ENCODE measurements around the gene DNAJB12. TPM values are rescaled to one million over a fixed set of nuclear protein-coding genes. Genes with fewer than 3 reads are reported as not detected.

DNAJB12 gene
- total RNA-seq, 2 experiments from 2014 or later = 24.3 to 26.5 TPM

DNA sequence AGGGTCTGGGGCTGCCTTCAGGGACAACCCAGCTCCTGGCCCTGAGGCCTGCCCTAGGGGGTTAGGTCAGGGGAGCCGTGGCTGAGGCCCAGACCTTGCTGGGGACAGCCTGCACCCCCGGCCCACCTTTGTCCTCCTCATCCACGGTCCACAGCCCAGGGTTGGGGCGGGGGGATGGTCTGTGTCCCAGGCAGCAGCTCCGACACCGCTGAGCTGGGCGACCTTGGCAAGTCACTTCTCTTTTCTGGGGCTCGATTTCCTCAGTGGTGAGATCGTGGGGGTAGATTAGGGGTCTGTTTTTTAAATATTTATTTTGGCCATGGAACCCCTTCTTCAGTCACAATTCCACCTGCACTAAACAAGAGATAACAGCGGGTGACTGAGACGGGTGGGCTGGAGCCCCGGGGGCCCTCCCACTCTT, 30.9 kb downstream of the DNAJB12 start:
- Mint-ChIP-seq H3K4me1 (peaks cover 57% of the 10 kb centered on the region), H3K27me3 (no peaks in the 10 kb centered on the region), H3K27ac (peak overlapping the region; percentile 99), H3K36me3 (peaks cover 12% of the 10 kb centered on the region), H3K4me3 (peak overlapping the region; percentile 50), H3K9me3 (no peaks in the 10 kb centered on the region)
- no peak for ATAC-seq (ENCODE audit: low read depth)
- no peak for DNase-seq
- POLR2A ChIA-PET = interaction anchor here (32.2 to 53.3 kb wide), 2 partner anchors 1 to 26 kb away, joined by 1812 read pairs; partner anchors contain the start of gene DDIT4

DNA sequence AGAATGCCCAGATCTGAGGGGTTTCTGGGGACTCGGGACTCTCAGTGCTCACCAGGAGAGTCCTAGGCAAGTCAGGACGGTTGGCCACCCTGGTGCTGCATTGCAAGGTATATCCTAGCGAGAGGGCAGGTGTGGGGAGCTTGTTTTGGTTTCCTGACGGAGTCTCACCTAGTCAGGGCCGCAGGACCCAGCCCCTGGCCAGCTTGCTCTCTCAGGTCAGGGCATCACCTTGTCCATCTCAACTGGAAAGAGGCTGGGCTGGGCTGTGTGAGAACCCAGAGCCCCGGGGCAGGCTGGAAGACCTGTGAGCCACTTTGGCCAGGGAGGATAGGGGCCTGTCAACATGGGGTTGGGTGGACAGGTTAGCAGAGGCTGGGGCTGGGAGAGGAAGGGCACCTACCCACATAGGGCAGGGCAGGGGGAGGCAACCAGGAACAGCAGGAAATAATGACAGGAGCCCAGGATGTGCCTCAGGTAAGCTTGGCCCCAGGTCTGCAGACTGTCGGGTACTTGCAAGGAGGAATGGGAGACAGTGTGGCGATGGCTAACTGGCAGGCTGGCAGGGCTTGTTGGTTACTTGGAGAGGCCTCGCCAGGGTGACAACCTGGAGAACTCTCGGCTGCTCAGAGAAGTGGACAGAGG, 31.5 kb downstream of the DNAJB12 start:
- POLR2A ChIA-PET = interaction anchor here (0.6 to 53.3 kb wide), 7 partner anchors 0 to 426 kb away, joined by 3 to 1812 read pairs (median 3); partner anchors contain the start of gene DDIT4
- Mint-ChIP-seq H3K27me3 (no peaks in the 10 kb centered on the region), H3K4me1 (peaks cover 58% of the 10 kb centered on the region), H3K36me3 (peaks cover 12% of the 10 kb centered on the region), H3K27ac (peak overlapping the region; percentile 99), H3K4me3 (peak overlapping the region; percentile 59), H3K9me3 (no peaks in the 10 kb centered on the region)
- DNase-seq (no peak), ATAC-seq (ENCODE audit: low read depth) (no peak)

DNA sequence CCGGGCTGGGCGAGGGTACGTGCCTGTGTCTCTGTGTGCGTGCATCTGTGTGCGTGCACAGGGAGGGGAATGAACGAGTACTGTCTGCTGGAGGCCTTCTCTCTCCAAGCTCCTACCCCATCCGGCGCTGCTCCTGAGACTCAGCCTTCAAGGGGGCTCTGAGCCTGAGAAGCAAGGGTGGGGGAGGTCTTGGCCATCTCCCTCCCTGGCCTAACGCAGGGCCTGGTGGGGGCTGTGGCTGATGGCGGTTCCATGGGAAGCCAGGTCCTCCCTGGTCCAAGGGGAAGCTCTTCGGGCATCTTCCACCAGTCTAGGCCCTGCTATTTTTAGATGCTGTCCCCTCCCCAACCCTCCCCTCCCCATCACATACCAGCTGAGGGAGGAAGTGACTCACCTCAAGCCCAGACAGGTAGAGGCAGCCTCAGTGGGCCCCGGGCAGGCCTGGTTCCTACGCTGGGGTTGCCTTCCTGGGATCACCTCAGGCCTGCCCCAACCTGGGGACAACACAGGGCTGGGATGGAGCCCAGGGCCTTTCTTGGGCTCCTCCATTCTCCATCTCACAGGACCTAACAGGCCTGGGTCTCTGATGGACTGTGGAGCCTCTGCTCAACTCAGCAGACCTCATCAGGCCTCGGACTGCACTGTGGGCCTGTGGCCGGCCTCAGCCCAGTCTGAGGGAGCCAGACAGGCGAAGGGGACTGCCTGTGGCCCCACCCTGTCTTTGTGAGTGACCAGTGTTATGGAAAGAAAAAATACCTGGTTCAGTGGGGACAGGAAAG, 32.2 kb downstream of the DNAJB12 start:
- no peaks in the 10 kb centered on the region for H3K9me3 Mint-ChIP-seq
- POLR2A ChIA-PET = interaction anchor here (0.8 to 53.3 kb wide), 8 partner anchors 1 to 75 kb away, joined by 3 to 1812 read pairs (median 22); partner anchors contain the start of gene DDIT4
- peaks cover 56% of the 10 kb centered on the region for H3K4me1 Mint-ChIP-seq
- DNase-seq = peak; percentile 64
- peak overlapping the region; percentile 59 for H3K4me3 Mint-ChIP-seq
- ATAC-seq (ENCODE audit: low read depth) = peak; percentile 19
- H3K27ac Mint-ChIP-seq = peak overlapping the region; percentile 99
- H3K27me3 Mint-ChIP-seq = no peaks in the 10 kb centered on the region
- peaks cover 9% of the 10 kb centered on the region for H3K36me3 Mint-ChIP-seq

DNA sequence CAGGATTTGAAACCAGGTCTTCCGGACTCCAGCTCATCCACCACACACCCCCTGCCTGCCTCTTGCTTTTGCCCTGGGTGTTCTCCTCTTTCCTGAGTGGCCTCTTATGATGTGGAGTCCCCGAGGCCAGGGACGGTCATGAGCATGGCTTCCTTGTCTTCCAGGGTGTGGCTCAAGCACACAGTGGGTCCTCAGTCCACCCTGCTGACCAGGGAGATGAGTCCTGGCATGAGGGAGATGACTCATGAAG, 32.8 kb downstream of the DNAJB12 start:
- H3K36me3 Mint-ChIP-seq = peaks cover 10% of the 10 kb centered on the region
- H3K27me3 Mint-ChIP-seq = no peaks in the 10 kb centered on the region
- DNase-seq = no peak
- no peak for ATAC-seq (ENCODE audit: low read depth)
- no peaks in the 10 kb centered on the region for H3K9me3 Mint-ChIP-seq
- POLR2A ChIA-PET = interaction anchor here (1.0 to 53.3 kb wide), 5 partner anchors 1 to 74 kb away, joined by 5 to 1812 read pairs (median 43); partner anchors contain the start of gene DDIT4
- H3K4me1 Mint-ChIP-seq = peaks cover 60% of the 10 kb centered on the region
- peak overlapping the region; percentile 99 for H3K27ac Mint-ChIP-seq
- H3K4me3 Mint-ChIP-seq = peak overlapping the region; percentile 59

DNA sequence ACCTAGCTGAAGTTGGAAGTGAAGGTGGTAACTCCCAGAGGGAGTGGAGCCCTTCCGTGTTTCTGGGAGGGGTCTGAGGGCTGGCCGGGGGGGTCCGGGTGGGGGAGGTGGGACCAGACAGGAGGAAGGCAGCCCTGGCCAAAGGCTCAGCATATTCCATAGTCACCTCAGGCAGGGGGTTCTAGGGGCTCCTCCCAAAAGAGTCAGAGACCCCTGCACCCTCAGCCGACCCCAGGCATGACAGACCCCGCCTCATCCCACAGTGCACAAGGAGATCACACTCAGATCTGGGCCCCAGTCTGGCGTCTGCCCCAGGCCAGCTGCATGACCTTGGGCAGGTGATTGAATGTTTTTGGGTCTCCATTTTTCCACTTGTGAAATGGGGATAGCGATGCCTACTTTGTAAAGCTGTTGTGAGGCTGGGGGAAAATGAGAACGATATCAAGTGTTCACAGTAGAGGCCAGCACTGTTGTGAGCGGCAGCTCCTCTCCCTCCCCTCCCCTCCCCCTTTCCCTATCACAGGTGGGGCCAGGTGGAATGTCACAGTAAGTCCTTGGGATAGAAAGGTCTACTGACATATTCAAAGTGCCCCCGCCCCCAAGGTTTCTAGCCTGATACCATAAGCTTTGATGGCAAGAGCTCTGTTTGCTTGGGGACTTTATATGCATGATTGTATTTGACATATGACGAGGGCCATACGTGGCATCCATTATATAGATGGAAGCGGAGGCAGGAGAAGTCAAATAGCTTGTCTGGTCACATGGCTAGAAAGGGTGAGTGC, 33.3 kb downstream of the DNAJB12 start:
- Mint-ChIP-seq H3K27ac (peak overlapping the region; percentile 99), H3K4me1 (peaks cover 60% of the 10 kb centered on the region), H3K4me3 (peak overlapping the region; percentile 82), H3K36me3 (peaks cover 5% of the 10 kb centered on the region), H3K9me3 (no peaks in the 10 kb centered on the region), H3K27me3 (no peaks in the 10 kb centered on the region)
- DNase-seq = no peak
- no peak for ATAC-seq (ENCODE audit: low read depth)
- POLR2A ChIA-PET = interaction anchor here (0.5 to 53.3 kb wide), 10 partner anchors 2 to 627 kb away, joined by 3 to 1812 read pairs (median 11); partner anchors contain the start of genes ANAPC16, ASCC1, DDIT4 and SPOCK2

DNA sequence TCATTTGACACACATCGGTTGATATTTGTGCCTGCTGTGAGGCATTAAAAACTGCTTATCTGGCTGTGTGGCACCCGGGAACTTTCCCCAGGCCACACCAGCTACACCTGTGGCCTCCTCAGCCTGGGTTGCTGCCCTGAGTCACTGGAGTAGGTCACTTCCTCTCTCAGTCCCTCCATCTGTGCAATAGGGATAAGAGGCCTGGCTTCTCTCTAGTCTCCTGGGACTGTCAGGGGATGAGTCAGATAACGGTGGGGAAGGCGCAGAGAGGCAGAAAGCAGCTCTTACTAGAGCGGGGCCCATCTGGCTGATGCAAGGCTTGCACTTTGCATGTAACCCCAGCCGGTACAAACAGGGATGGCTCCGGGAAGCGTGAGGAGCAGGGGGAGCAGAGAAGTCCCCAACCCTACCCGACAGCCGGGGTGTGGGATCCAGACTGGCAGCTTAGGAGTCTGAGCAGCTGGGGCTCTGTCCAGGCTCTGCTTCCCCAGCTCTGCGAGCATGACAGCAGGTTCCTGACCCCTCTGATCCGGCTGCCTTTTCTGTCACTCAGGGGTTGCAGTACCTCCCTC, 34.0 kb downstream of the DNAJB12 start:
- ATAC-seq (ENCODE audit: low read depth) (peak; percentile 32), DNase-seq (peak; percentile 71)
- Mint-ChIP-seq H3K4me3 (peak overlapping the region; percentile 82), H3K4me1 (peaks cover 65% of the 10 kb centered on the region), H3K27me3 (no peaks in the 10 kb centered on the region), H3K27ac (peak overlapping the region; percentile 99), H3K36me3 (peaks cover 8% of the 10 kb centered on the region), H3K9me3 (no peaks in the 10 kb centered on the region)
- POLR2A ChIA-PET = interaction anchor here (0.5 to 53.3 kb wide), 11 partner anchors 2 to 627 kb away, joined by 3 to 1812 read pairs (median 7); partner anchors contain the start of genes ANAPC16, ASCC1, DDIT4 and SPOCK2

DNA sequence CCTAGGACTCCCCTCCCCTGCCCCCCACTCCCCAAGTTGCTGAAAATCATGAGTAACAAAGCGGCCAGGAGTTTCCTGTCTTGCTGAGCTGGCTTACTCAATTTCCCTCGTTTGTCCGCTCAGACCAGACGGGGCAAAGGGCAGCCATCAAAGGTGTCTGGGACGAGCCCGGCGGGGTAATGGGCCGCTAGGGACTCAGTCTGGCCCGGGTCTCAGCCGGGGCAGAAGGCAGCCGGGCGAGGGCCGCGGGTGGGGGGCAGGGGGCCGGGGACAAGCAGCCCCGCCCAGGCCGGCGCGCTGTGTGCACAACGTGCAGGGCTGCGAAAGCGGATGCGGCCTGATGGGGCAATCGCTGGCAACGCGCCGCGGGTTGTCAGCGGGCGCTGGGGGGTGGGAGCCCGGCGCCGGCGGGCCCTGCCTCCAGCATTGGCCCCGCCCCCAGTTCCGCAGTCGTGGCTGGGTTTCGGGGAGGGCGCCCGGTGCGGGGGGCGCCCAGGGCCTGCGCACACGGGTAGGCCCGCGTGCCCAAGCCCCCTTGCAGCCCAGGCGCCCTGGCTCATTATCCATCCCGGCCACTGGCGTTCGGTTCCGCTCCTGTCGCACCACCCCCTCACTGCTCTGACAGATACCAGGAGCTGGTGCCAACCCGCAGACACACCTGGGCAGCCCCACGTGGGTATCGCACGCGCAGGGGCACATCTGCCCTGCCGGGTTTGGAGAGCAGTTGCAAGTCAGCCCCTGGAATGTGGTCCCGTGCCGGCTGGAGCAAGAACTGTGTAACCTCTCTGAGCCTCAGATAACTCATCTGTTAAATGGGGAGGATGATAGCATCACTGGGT, 35.1 kb downstream of the DNAJB12 start:
- H3K27ac Mint-ChIP-seq = peak overlapping the region; percentile 99
- peak; percentile 72 for ATAC-seq (ENCODE audit: low read depth)
- peaks cover 69% of the 10 kb centered on the region for H3K4me1 Mint-ChIP-seq
- peak overlapping the region; percentile 84 for H3K4me3 Mint-ChIP-seq
- H3K27me3 Mint-ChIP-seq = no peaks in the 10 kb centered on the region
- POLR2A ChIA-PET = interaction anchor here (0.6 to 53.3 kb wide), 12 partner anchors 4 to 783 kb away, joined by 3 to 1812 read pairs (median 8); partner anchors contain the start of genes ANAPC16, ASCC1, DDIT4 and SPOCK2
- H3K36me3 Mint-ChIP-seq = peaks cover 5% of the 10 kb centered on the region
- H3K9me3 Mint-ChIP-seq = no peaks in the 10 kb centered on the region
- DNase-seq = peak; percentile 94

DNA sequence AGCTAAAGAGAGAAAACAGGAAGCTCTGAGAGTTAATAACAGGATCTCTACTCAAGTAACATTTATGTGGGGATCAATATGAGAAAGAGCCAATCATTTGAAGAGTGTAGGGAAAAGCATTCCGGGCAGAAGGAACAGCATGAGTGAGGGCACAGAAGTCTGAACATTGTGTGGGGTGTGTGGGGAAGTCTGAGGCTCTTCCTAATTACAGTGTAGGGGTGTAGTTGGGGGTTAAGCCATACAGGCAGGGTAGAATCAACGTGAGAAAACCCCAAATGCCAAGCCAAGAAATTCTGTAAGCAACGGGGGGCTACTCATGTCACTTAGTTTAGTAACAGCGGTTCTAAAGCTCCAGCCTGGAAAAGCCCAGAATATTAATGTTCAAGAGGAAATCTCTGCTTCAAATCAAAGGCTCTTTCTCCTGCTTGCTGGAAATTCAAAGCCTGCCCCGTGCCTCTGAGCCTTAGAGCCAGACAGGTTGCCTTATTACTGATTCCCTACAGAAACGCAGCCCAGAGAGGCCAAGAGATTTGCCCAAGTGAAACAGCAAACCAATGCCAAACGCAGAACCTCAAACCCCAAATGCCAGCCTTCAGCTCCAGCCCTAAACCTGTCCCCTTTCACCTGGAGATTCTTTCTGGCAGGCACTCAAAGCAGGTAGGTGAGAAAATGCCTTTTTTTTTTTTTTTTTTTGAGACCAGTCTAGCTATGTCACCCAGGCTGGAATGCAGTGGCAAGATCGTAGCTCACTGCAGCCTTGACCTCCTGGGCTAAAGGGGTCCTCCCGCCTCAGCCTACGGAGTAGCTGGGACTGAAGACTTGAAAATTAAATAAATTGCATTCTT, 36.1 kb downstream of the DNAJB12 start:
- H3K4me3 Mint-ChIP-seq = peak overlapping the region; percentile 84
- POLR2A ChIA-PET = interaction anchor here (0.6 to 53.3 kb wide), 9 partner anchors 5 to 730 kb away, joined by 3 to 1812 read pairs (median 10); partner anchors contain the start of genes ANAPC16, ASCC1 and DDIT4
- peaks cover 62% of the 10 kb centered on the region for H3K4me1 Mint-ChIP-seq
- no peaks in the 10 kb centered on the region for H3K27me3 Mint-ChIP-seq
- peaks cover 5% of the 10 kb centered on the region for H3K36me3 Mint-ChIP-seq
- H3K9me3 Mint-ChIP-seq = no peaks in the 10 kb centered on the region
- DNase-seq = no peak
- no peak for ATAC-seq (ENCODE audit: low read depth)
- H3K27ac Mint-ChIP-seq = peak overlapping the region; percentile 94

DNA sequence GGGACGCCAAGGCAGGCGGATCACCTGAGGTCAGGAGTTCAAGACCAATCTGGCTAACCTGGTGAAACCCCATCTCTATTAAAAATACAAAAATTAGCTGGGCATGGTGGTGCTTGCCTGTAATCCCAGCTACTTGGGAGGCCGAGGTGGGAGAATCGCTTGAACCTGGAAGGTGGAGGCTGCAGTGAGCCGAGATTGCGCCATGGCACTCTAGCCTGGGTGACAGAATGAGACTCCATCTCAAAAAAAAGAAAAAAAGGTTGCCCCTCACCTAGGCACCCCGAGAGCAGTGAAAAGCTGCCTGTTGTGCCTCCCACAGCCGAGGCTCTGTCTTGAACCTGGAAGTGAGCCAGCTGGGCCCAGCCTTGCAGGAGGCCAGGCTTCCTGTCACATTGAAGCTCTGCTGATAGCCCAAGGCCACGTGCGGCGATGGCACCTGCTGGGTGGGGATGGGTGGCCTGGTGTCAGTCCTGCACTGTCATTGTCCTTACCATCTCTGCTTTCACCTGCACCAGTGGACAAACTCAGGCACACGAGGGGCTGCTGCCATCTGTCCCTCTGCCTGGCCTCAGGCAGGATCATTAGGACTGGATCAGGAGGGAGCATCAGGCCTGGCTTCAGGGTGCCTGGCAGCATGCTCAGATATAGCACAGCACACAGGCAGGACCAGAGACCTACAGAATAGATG, 37.8 kb downstream of the DNAJB12 start:
- no peaks in the 10 kb centered on the region for H3K27me3 Mint-ChIP-seq
- DNase-seq (peak; percentile 63), ATAC-seq (ENCODE audit: low read depth) (no peak)
- peaks cover 47% of the 10 kb centered on the region for H3K4me1 Mint-ChIP-seq
- H3K9me3 Mint-ChIP-seq = no peaks in the 10 kb centered on the region
- peak overlapping the region; percentile 94 for H3K27ac Mint-ChIP-seq
- H3K4me3 Mint-ChIP-seq = peak overlapping the region; percentile 50
- H3K36me3 Mint-ChIP-seq = peaks cover 5% of the 10 kb centered on the region
- POLR2A ChIA-PET = interaction anchor here (1.0 to 53.3 kb wide), 3 partner anchors 6 to 228 kb away, joined by 3 to 1812 read pairs (median 1812); partner anchors contain the start of genes DDIT4 and SPOCK2

DNA sequence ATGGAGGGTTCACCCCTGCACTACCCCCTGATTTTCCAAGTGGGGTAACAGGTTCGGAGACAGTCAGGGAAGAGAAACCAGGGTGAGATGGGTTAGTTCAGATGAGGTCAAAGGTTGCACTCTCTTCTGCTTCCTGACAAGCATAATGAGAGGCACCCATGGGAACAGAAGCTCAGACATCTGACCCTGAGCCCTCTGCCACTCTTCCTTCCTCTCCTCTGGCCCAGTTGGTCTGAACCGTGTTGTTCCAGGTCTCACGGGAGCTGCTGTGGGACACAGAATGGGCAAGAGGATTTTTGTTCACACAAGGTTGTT, 38.4 kb downstream of the DNAJB12 start:
- Mint-ChIP-seq H3K27me3 (no peaks in the 10 kb centered on the region), H3K27ac (peak overlapping the region; percentile 94), H3K9me3 (no peaks in the 10 kb centered on the region), H3K36me3 (peaks cover 5% of the 10 kb centered on the region), H3K4me1 (peaks cover 47% of the 10 kb centered on the region), H3K4me3 (peak overlapping the region; percentile 31)
- DNase-seq = no peak
- POLR2A ChIA-PET = interaction anchor here (1.0 to 53.3 kb wide), 4 partner anchors 7 to 228 kb away, joined by 3 to 1812 read pairs (median 908); partner anchors contain the start of genes DDIT4 and SPOCK2
- no peak for ATAC-seq (ENCODE audit: low read depth)

Measured in activated naive CD8-positive, alpha-beta T cell treated with anti-CD3 and anti-CD28 coated beads, Interleukin-2, amount 10 ng/mL, durations not matched to agents 7 days and 5 days (primary cell).